Lung (tissue), 12 donors: ENCODE results near the gene FOXJ2. TPM values are rescaled to one million over a fixed set of nuclear protein-coding genes. Genes with fewer than 3 reads are reported as not detected.

Experiments
- ATAC-seq: fragments of 200-7000 bp; cut with Tn5 transposase; one replicate; pipeline ENCODE4 v1.9.1; 2020; ENCODE audit warnings: moderate number of reproducible peaks; ENCODE audit not compliant: insufficient read depth, low FRiP score
- DNase-seq, 3 donors: peaks; one replicate each; pipeline ENCODE4 v3.0.0-alpha.2; 2013 to 2017
- H3K27ac ChIP-seq, 2 donors: one replicate each; pipeline ENCODE4 v1.5.1; 2013; ENCODE audit warnings: mild to moderate bottlenecking in 2 of 2, moderate library complexity in 2 of 2, control low read depth in 1 of 2, inconsistent platforms in 1 of 2, low read depth in 1 of 2, low read length in 1 of 2
- H3K27me3 ChIP-seq, 3 donors: one replicate each; pipeline ENCODE4 v1.5.1; 2013; ENCODE audit warnings: low read length in 2 of 3; ENCODE audit not compliant: control insufficient read depth in 3 of 3, insufficient read depth in 3 of 3
- H3K36me3 ChIP-seq, 4 donors: one replicate each; pipeline ENCODE4 v1.5.1; 2013; ENCODE audit warnings: low read length in 4 of 4, mild to moderate bottlenecking in 1 of 4, moderate library complexity in 1 of 4; ENCODE audit not compliant: control insufficient read depth in 4 of 4, insufficient read depth in 4 of 4
- H3K4me1 ChIP-seq, 5 donors: one replicate each; pipeline ENCODE4 v1.5.1; 2013; ENCODE audit warnings: low read length in 5 of 5, mild to moderate bottlenecking in 2 of 5, moderate library complexity in 1 of 5; ENCODE audit not compliant: control insufficient read depth in 5 of 5, insufficient read depth in 5 of 5
- H3K4me3 ChIP-seq: one replicate; pipeline ENCODE4 v1.5.1; 2013; ENCODE audit warnings: mild to moderate bottlenecking, control low read depth, moderate library complexity
- H3K9ac ChIP-seq, 2 donors: one replicate each; pipeline ENCODE4 v1.5.1; 2013; ENCODE audit warnings: low read length in 2 of 2, control low read depth in 1 of 2; ENCODE audit not compliant: insufficient read depth in 1 of 2
- H3K9me3 ChIP-seq, 4 donors: one replicate each; pipeline ENCODE4 v1.5.1; 2013; ENCODE audit warnings: low read length in 3 of 4, mild to moderate bottlenecking in 1 of 4, moderate library complexity in 1 of 4; ENCODE audit not compliant: control insufficient read depth in 4 of 4, insufficient read depth in 3 of 4
- CTCF ChIP-seq: IDR thresholded peaks from 2 replicates; pipeline ENCODE4 v1.5.1; 2012; ENCODE audit warnings: mild to moderate bottlenecking; ENCODE audit errors: control extremely low read depth, extremely low read depth
- WGBS, 2 donors: extraction: QIAGEN DNeasy Blood & Tissue Kit; methylation state at CpG; one replicate each; pipeline ENCODE4 v1.1.7; 2013; 5-methylcytosine and 5-hydroxymethylcytosine counted together
- polyA plus RNA-seq, 2 donors: library from polyadenylated mRNA; stranded (reverse); fragments of 200-250 nt; gene quantifications; one replicate each; pipeline ENCODE4 v1.2.1, GENCODE V29; 2013
- total RNA-seq, 2 donors: library from RNA; depleted of rRNA in 1 of 2; stranded (reverse); fragments of >200 nt in 1 of 2; gene quantifications; one replicate each; pipeline ENCODE4 v1.2.1, GENCODE V29; 2014 to 2021
- donor health status: control.
- donor health status: control.
- donor health status: Bipolar disorder and iron deficiency.
- donor health status: healthy.
- donor health status: DM: yes; HTN: yes; CAD: no.

The FOXJ2 gene
- total and polyA plus RNA-seq, 4 donors, result 8.3 to 16.7 (median 11.8) TPM

GRCh38 chr12:8038659-8039114 is 6.2 kb downstream of the FOXJ2 start:
- H3K4me1 ChIP-seq, result peaks cover 28 to 50% (median 31%) of the 10 kb centered on the region in 5 donors
- WGBS, 2 donors, result 19 to 32% methylated on average over 13 of the region's 13 CpGs
- peak overlapping the region; percentile 35 to 72 for H3K27ac ChIP-seq
- no peak for TF ChIP-seq CTCF
- peak; percentile 50 for ATAC-seq
- no peak overlapping the region for H3K9ac ChIP-seq
- H3K4me3 ChIP-seq, result no peak overlapping the region
- H3K27me3 ChIP-seq, result no peaks in the 10 kb centered on the region
- DNase-seq, result peak; percentile 36 to 69 (median 46)
- no peaks in the 10 kb centered on the region for H3K9me3 ChIP-seq
- H3K36me3 ChIP-seq, result peaks cover 14 to 33% (median 27%) of the 10 kb centered on the region in 4 donors

- peak in 2 of 3 donors; percentile 59 to 85 for DNase-seq
- no peak overlapping the region for H3K27ac ChIP-seq
- no peaks in the 10 kb centered on the region for H3K27me3 ChIP-seq
- no peak overlapping the region for H3K4me3 ChIP-seq
- 83 to 86% methylated on average over 1 of the region's 1 CpG for WGBS, 2 donors
- H3K36me3 ChIP-seq, result peaks cover 24 to 42% (median 34%) of the 10 kb centered on the region in 4 donors
- no peak overlapping the region for H3K9ac ChIP-seq
- H3K4me1 ChIP-seq, result peaks cover 12 to 29% (median 20%) of the 10 kb centered on the region in 5 donors
- no peak for ATAC-seq
- no peaks in the 10 kb centered on the region for H3K9me3 ChIP-seq
- no peak for TF ChIP-seq CTCF
Measured at GRCh38 chr12:8040791-8041190, 8.3 kb downstream of the FOXJ2 start.

GRCh38 chr12:8045952-8046944 is 13.7 kb downstream of the FOXJ2 start:
- H3K4me1 ChIP-seq, result peaks cover 0 to 3% (median 0%) of the 10 kb centered on the region in 5 donors
- H3K9ac ChIP-seq, result no peak overlapping the region
- peak; percentile 62 for ATAC-seq
- no peak overlapping the region for H3K4me3 ChIP-seq
- H3K27me3 ChIP-seq, result no peaks in the 10 kb centered on the region
- H3K36me3 ChIP-seq, result peaks cover 47 to 60% (median 53%) of the 10 kb centered on the region in 4 donors
- DNase-seq, result peak; percentile 83 to 88 (median 83)
- TF ChIP-seq CTCF, result peak; percentile 81
- WGBS, 2 donors, result 50 to 54% methylated on average over 8 of the region's 8 CpGs
- H3K27ac ChIP-seq, result no peak overlapping the region
- H3K9me3 ChIP-seq, result no peaks in the 10 kb centered on the region
